WI38 (cell line): ENCODE measurements around the gene CDCP1.

Source experiments
- H3K4me3 ChIP-seq: 2 replicates; pipeline ENCODE4 v1.5.1; 2011; ENCODE audit warnings: low read depth, mild to moderate bottlenecking, control low read depth, low read length
- CTCF ChIP-seq: IDR thresholded peaks from 2 replicates; pipeline ENCODE4 v1.5.1; 2012; ENCODE audit warnings: low read depth, mild to moderate bottlenecking, control low read depth, low read length

CDCP1 gene

DNA sequence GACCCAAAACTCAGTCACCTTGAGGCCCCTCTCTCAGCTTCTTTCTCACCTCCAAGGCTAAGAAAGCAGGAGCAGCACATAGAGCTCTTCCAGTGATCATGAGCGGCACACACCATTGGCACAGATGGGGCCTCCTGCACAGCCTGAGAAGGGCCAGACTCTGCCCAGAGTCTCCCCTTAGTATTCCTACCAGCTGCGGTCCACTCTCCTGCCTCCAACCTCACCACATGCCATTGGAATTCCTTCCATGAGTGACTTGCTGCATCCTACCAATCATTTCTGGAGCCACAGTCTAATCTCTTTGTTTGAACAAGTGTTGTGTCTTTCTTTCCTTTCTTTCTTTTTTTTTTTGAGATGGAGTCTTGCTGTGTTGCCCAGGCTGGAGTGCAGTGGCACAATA is 39.3 kb downstream of the CDCP1 start:
- no peak overlapping the region for H3K4me3 ChIP-seq
- no peak for TF ChIP-seq CTCF

- no peak for TF ChIP-seq CTCF
- no peak overlapping the region for H3K4me3 ChIP-seq
Observed at GRCh38 chr3:45105855-45106671, 40.1 kb downstream of the CDCP1 start.

- no peak for TF ChIP-seq CTCF
Observed at GRCh38 chr3:45104715-45105711, 41.2 kb downstream of the CDCP1 start.

DNA sequence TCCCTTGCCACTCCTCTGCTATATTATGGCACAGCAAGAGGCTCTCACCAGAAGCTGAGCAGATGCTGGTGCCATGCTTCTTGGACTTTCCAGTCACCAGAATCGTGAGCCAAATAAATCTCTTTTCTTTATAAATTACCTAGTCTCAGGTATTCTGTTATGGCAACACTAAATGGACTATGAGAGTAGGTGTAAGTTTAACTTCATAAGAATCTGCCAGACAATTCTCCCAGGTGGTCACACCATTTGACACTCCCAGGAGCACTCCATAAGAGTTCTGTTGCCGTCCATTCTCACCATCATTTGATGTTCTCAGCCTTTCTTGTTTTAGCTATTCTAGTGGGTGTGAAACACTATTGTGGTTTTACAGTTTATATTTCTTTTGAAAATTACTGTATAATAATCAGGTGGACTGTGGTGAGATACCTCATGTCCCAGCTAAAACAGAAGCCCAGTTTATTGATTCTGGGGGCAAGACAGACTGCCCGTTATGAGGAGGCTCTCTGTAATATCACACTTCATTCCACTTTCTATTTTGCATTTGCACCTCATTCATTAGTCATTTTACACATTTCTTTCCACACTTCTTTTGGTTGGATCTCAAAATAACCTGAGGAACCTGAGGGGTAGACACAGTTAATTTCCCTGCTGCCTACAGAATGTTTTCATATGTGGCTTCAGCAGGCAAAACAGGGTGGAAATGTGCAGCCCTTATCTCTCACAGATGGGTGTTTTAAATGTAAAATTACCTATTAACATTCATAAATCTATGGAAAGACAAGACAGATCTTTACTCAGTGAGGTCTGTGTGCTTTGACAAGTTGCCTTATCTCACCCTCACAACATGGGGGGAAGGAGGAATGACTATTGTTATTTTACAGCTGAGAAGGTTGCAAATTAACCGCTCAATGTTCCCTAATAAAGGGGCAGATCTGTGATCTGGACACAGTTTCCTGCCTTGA is 42.1 kb downstream of the CDCP1 start:
- no peak for TF ChIP-seq CTCF
- no peak overlapping the region for H3K4me3 ChIP-seq

More at GRCh38 chr3:45104715-45105711, 41.2 kb downstream of the CDCP1 start:
- H3K4me3 ChIP-seq, result no peak overlapping the region

DNA sequence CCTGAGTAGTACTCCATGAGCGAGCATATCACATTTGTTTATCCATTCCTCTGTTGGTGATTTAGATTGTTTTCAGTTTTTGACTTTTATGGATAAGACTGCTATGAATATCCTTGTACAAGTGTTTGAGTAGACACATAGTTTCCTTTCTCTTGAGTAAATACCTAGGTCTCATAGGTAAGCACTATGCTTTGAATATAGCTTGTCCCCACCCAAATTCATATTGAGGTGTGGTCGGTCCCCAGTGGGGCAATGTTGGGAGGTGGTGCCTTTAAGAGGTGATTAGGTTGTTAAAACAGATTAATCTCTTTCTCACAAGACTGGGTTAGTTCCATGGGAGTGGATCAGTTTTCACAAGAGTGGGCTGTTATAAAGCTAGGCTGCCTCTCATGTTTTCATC is 42.8 kb downstream of the CDCP1 start:
- no peak overlapping the region for H3K4me3 ChIP-seq
- TF ChIP-seq CTCF, result no peak

GRCh38 chr3:45100981-45101407 is 45.2 kb downstream of the CDCP1 start:
- no peak overlapping the region for H3K4me3 ChIP-seq

More at GRCh38 chr3:45100981-45101407, 45.2 kb downstream of the CDCP1 start:
- TF ChIP-seq CTCF, result no peak
